Measurements from ENCODE around the gene ECE1.

DNA sequence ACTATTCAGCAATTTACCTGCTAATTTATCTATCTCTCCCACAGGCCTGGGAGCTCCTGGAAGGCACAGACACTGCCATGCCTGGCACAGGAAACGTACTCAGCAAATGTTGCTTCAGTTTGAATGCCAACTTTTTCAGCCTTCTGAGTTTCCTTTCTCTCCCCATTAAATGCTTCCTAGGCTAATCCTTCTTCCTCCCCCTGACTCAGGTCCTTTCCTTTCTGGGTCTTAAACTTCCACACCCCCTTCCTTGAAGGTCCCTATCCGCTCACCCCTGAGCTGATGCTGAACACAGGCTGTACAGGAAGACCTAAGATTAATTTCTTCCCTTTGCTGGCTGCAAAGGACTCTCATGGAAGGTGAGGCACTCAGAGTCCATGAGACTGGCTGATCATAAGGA lies 40.3 kb upstream of the ECE1 start:
- TF ChIP-seq POLR2AphosphoS5 (IDR thresholded peaks at IDR 0.05; ENCODE audit: low read depth) (no peak), SPI1 (IDR thresholded peaks at IDR 0.05; ENCODE audit: borderline replicate concordance, low read depth) (no peak)
- TF ChIP-seq, protein P1, sequence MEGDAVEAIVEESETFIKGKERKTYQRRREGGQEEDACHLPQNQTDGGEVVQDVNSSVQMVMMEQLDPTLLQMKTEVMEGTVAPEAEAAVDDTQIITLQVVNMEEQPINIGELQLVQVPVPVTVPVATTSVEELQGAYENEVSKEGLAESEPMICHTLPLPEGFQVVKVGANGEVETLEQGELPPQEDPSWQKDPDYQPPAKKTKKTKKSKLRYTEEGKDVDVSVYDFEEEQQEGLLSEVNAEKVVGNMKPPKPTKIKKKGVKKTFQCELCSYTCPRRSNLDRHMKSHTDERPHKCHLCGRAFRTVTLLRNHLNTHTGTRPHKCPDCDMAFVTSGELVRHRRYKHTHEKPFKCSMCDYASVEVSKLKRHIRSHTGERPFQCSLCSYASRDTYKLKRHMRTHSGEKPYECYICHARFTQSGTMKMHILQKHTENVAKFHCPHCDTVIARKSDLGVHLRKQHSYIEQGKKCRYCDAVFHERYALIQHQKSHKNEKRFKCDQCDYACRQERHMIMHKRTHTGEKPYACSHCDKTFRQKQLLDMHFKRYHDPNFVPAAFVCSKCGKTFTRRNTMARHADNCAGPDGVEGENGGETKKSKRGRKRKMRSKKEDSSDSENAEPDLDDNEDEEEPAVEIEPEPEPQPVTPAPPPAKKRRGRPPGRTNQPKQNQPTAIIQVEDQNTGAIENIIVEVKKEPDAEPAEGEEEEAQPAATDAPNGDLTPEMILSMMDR (IDR thresholded peaks at IDR 0.05; ENCODE audit: insufficient read depth, low read length) = no peak

Data from HL-60 (cell line).